Muscle layer of colon (tissue), 2 donors: Measurements from ENCODE around the gene ARHGEF3.

Source experiments
- H3K27ac ChIP-seq: one replicate; pipeline ENCODE4 v1.7.0; 2013; ENCODE audit warnings: low read depth, mild to moderate bottlenecking, low read length, moderate library complexity
- H3K27me3 ChIP-seq, 2 donors: one replicate each; pipeline ENCODE4 v1.7.0; 2013; ENCODE audit warnings: low read length in 2 of 2, mild to moderate bottlenecking in 2 of 2; ENCODE audit not compliant: insufficient read depth in 2 of 2, control insufficient read depth in 1 of 2
- H3K36me3 ChIP-seq: one replicate; pipeline ENCODE4 v1.7.0; 2013; ENCODE audit warnings: mild to moderate bottlenecking, low read length; ENCODE audit not compliant: insufficient read depth
- H3K4me1 ChIP-seq: one replicate; pipeline ENCODE4 v1.7.0; 2013; ENCODE audit warnings: mild to moderate bottlenecking, low read length; ENCODE audit not compliant: insufficient read depth
- H3K4me3 ChIP-seq, 2 donors: one replicate each; pipeline ENCODE4 v1.7.0; 2013; ENCODE audit warnings: low read length in 2 of 2, low read depth in 1 of 2, mild to moderate bottlenecking in 1 of 2, moderate library complexity in 1 of 2
- H3K9ac ChIP-seq: one replicate; pipeline ENCODE4 v1.7.0; 2013; ENCODE audit warnings: low read length
- H3K9me3 ChIP-seq: one replicate; pipeline ENCODE4 v1.7.0; 2013; ENCODE audit warnings: mild to moderate bottlenecking, low read length
- donor health status: abdominal sarcoma.
- donor health status: Adenocarcinoma of cecum.

The ARHGEF3 gene

GRCh38 chr3:56789076-56789475 lies 12.7 kb downstream of the ARHGEF3 start:
- no peaks in the 10 kb centered on the region for H3K36me3 ChIP-seq
- no peak overlapping the region for H3K4me3 ChIP-seq
- H3K27ac ChIP-seq, result no peak overlapping the region
- H3K9me3 ChIP-seq, result no peaks in the 10 kb centered on the region
- H3K27me3 ChIP-seq, result no peaks in the 10 kb centered on the region
- H3K9ac ChIP-seq, result no peak overlapping the region
- H3K4me1 ChIP-seq, result peaks cover 18% of the 10 kb centered on the region

- Histone ChIP-seq H3K4me3 (no peak overlapping the region), H3K27me3 (no peaks in the 10 kb centered on the region), H3K9me3 (no peaks in the 10 kb centered on the region), H3K27ac (no peak overlapping the region), H3K4me1 (peaks cover 24% of the 10 kb centered on the region), H3K36me3 (no peaks in the 10 kb centered on the region), H3K9ac (no peak overlapping the region)
These were observed 13.2 kb downstream of the ARHGEF3 start for GRCh38 chr3:56788521-56788920.

- Histone ChIP-seq H3K4me3 (no peak overlapping the region), H3K4me1 (peaks cover 31% of the 10 kb centered on the region), H3K36me3 (no peaks in the 10 kb centered on the region), H3K27ac (no peak overlapping the region), H3K9ac (no peak overlapping the region), H3K9me3 (no peaks in the 10 kb centered on the region), H3K27me3 (no peaks in the 10 kb centered on the region)
These were observed 13.9 kb downstream of the ARHGEF3 start for GRCh38 chr3:56787784-56788256.

- no peak overlapping the region for H3K27ac ChIP-seq
- H3K9ac ChIP-seq, result no peak overlapping the region
- no peaks in the 10 kb centered on the region for H3K27me3 ChIP-seq
- no peaks in the 10 kb centered on the region for H3K9me3 ChIP-seq
- H3K4me3 ChIP-seq, result no peak overlapping the region
- no peaks in the 10 kb centered on the region for H3K36me3 ChIP-seq
- H3K4me1 ChIP-seq, result peaks cover 36% of the 10 kb centered on the region
These were observed 14.4 kb downstream of the ARHGEF3 start for GRCh38 chr3:56787258-56787775.

- Histone ChIP-seq H3K27ac (peak overlapping the region; percentile 17), H3K4me3 (no peak overlapping the region), H3K4me1 (peaks cover 42% of the 10 kb centered on the region), H3K36me3 (no peaks in the 10 kb centered on the region), H3K9ac (no peak overlapping the region), H3K9me3 (no peaks in the 10 kb centered on the region), H3K27me3 (no peaks in the 10 kb centered on the region)
These were observed 16.2 kb downstream of the ARHGEF3 start for GRCh38 chr3:56785499-56785898.

GRCh38 chr3:56784448-56785001 lies 17.2 kb downstream of the ARHGEF3 start:
- Histone ChIP-seq H3K27me3 (no peaks in the 10 kb centered on the region), H3K27ac (peak overlapping the region; percentile 62), H3K36me3 (no peaks in the 10 kb centered on the region), H3K4me3 (peak overlapping the region in 1 of 2 donors; percentile 5), H3K9ac (no peak overlapping the region), H3K9me3 (no peaks in the 10 kb centered on the region), H3K4me1 (peaks cover 42% of the 10 kb centered on the region)

- Histone ChIP-seq H3K27ac (peak overlapping the region; percentile 62), H3K4me3 (no peak overlapping the region), H3K9me3 (no peaks in the 10 kb centered on the region), H3K4me1 (peaks cover 38% of the 10 kb centered on the region), H3K36me3 (no peaks in the 10 kb centered on the region), H3K9ac (no peak overlapping the region), H3K27me3 (no peaks in the 10 kb centered on the region)
These were observed 17.9 kb downstream of the ARHGEF3 start for GRCh38 chr3:56783644-56784447.

- H3K9ac ChIP-seq, result no peak overlapping the region
- H3K9me3 ChIP-seq, result no peaks in the 10 kb centered on the region
- H3K27ac ChIP-seq, result peak overlapping the region; percentile 62
- no peaks in the 10 kb centered on the region for H3K36me3 ChIP-seq
- no peak overlapping the region for H3K4me3 ChIP-seq
- H3K4me1 ChIP-seq, result peaks cover 29% of the 10 kb centered on the region
- no peaks in the 10 kb centered on the region for H3K27me3 ChIP-seq
These were observed 18.8 kb downstream of the ARHGEF3 start for GRCh38 chr3:56782906-56783305.

GRCh38 chr3:56782215-56782614 lies 19.5 kb downstream of the ARHGEF3 start:
- Histone ChIP-seq H3K4me1 (peaks cover 29% of the 10 kb centered on the region), H3K36me3 (no peaks in the 10 kb centered on the region), H3K9me3 (no peaks in the 10 kb centered on the region), H3K27me3 (no peaks in the 10 kb centered on the region), H3K27ac (peak overlapping the region; percentile 62), H3K4me3 (no peak overlapping the region), H3K9ac (no peak overlapping the region)

GRCh38 chr3:56781762-56782161 lies 20.0 kb downstream of the ARHGEF3 start:
- no peaks in the 10 kb centered on the region for H3K27me3 ChIP-seq
- H3K4me1 ChIP-seq, result peaks cover 31% of the 10 kb centered on the region
- H3K36me3 ChIP-seq, result no peaks in the 10 kb centered on the region
- H3K27ac ChIP-seq, result peak overlapping the region; percentile 62
- H3K9ac ChIP-seq, result no peak overlapping the region
- no peaks in the 10 kb centered on the region for H3K9me3 ChIP-seq
- no peak overlapping the region for H3K4me3 ChIP-seq

GRCh38 chr3:56780936-56781335 lies 20.8 kb downstream of the ARHGEF3 start:
- H3K36me3 ChIP-seq, result no peaks in the 10 kb centered on the region
- H3K4me3 ChIP-seq, result no peak overlapping the region
- no peaks in the 10 kb centered on the region for H3K27me3 ChIP-seq
- no peak overlapping the region for H3K9ac ChIP-seq
- no peak overlapping the region for H3K27ac ChIP-seq
- peaks cover 39% of the 10 kb centered on the region for H3K4me1 ChIP-seq
- no peaks in the 10 kb centered on the region for H3K9me3 ChIP-seq
